HG03354 (cell line): Measurements from ENCODE around the gene IL23R.

Experiments
- ATAC-seq: cut with Tn5 transposase; IDR thresholded peaks from one replicate; pipeline ENCODE4 v1.9.1; 2021; ENCODE audit warnings: mild to moderate bottlenecking; ENCODE audit not compliant: unreplicated experiment, poor library complexity, severe bottlenecking

The IL23R gene

GRCh38 chr1:67226688-67227087, 60.4 kb downstream of the IL23R start:
- no peak for ATAC-seq

- ATAC-seq, result no peak
Observed at GRCh38 chr1:67227196-67227595, 60.9 kb downstream of the IL23R start.

- no peak for ATAC-seq
Observed at GRCh38 chr1:67228791-67229190, 62.5 kb downstream of the IL23R start.

GRCh38 chr1:67230539-67230938, 64.3 kb downstream of the IL23R start:
- ATAC-seq, result no peak

- ATAC-seq, result no peak
Observed at GRCh38 chr1:67236277-67236676, 70.0 kb downstream of the IL23R start.

GRCh38 chr1:67239738-67240137, 73.5 kb downstream of the IL23R start:
- no peak for ATAC-seq

GRCh38 chr1:67241200-67241746, 75.0 kb downstream of the IL23R start:
- ATAC-seq, result no peak

- no peak for ATAC-seq
Observed at GRCh38 chr1:67242016-67242415, 75.8 kb downstream of the IL23R start.

- ATAC-seq, result no peak
Observed at GRCh38 chr1:67250051-67250653, 83.9 kb downstream of the IL23R start.

GRCh38 chr1:67256291-67257172, 90.3 kb downstream of the IL23R start:
- ATAC-seq, result no peak

- no peak for ATAC-seq
Observed at GRCh38 chr1:67257173-67257535, 90.9 kb downstream of the IL23R start.

GRCh38 chr1:67261680-67262079, 95.4 kb downstream of the IL23R start:
- ATAC-seq, result peak; percentile 48

- no peak for ATAC-seq
Observed at GRCh38 chr1:67262735-67263134, 96.5 kb downstream of the IL23R start.

- no peak for ATAC-seq
Observed at GRCh38 chr1:67264152-67264551, 97.9 kb downstream of the IL23R start.

- ATAC-seq, result peak; percentile 63
Observed at GRCh38 chr1:67264899-67265298, 98.6 kb downstream of the IL23R start.

- ATAC-seq, result no peak
Observed at GRCh38 chr1:67269061-67269460, 102.8 kb downstream of the IL23R start.

GRCh38 chr1:67270541-67270940, 104.3 kb downstream of the IL23R start:
- ATAC-seq, result no peak

- ATAC-seq, result no peak
Observed at GRCh38 chr1:67273591-67273990, 107.3 kb downstream of the IL23R start.

- ATAC-seq, result no peak
Observed at GRCh38 chr1:67274623-67275325, 108.5 kb downstream of the IL23R start.

- no peak for ATAC-seq
Observed at GRCh38 chr1:67280696-67281095, 114.4 kb downstream of the IL23R start.
